Measurements from ENCODE around the gene CAMSAP2. TPM values are rescaled to one million over a fixed set of nuclear protein-coding genes. Genes with fewer than 3 reads are reported as not detected.

Gene CAMSAP2
- total and polyA plus RNA-seq, 10 of the 15 experiments (the other 5 are each of a cell fraction or from before 2014, with no cell fraction given), result 3.9 to 19.8 (median 8.0) TPM

- TF ChIP-seq JUND (IDR thresholded peaks at IDR 0.05; ENCODE audit: low read depth, low read length), result peak; percentile 95
- peak; percentile 88; the same call in 1 of the 2 replicates for TF ChIP-seq STAT1 (conservative IDR thresholded peaks at IDR 0.05)
- peak; percentile 96 for TF ChIP-seq CHD1 (IDR thresholded peaks at IDR 0.05; ENCODE audit: low read depth, low read length)
- no peak for TF ChIP-seq SP1 (IDR thresholded peaks at IDR 0.05; ENCODE audit: low read depth, low read length)
- TF ChIP-seq SKIL (IDR thresholded peaks at IDR 0.05; ENCODE audit: low read depth, poor library complexity, severe bottlenecking), result peak; percentile 24
- TF ChIP-seq ZBTB11 (CRISPR knock-in tag; IDR thresholded peaks at IDR 0.05), result no peak
- no peak for TF ChIP-seq BCL11A (IDR thresholded peaks at IDR 0.05; ENCODE audit: low read depth, low read length)
- peak; percentile 63; the same call in 1 of the 2 replicates for TF ChIP-seq NR2F1 (conservative IDR thresholded peaks at IDR 0.05)
- TF ChIP-seq ASH2L (IDR thresholded peaks at IDR 0.05; ENCODE audit: borderline replicate concordance, low read depth), result no peak
- no peak for TF ChIP-seq ZBTB4 (CRISPR knock-in tag; IDR thresholded peaks at IDR 0.05)
- TF ChIP-seq BHLHE40 (IDR thresholded peaks at IDR 0.05; ENCODE audit: borderline replicate concordance in 1 of 2, low read depth in 2 of 2, low read length in 1 of 2), result peak; percentile 91 to 96
- peak; percentile 98 for TF ChIP-seq RELB (IDR thresholded peaks at IDR 0.05; ENCODE audit: low read depth)
- TF ChIP-seq NR2C2 (IDR thresholded peaks at IDR 0.05; ENCODE audit: borderline replicate concordance, control insufficient read depth, insufficient read length, low read depth), result no peak
- TF ChIP-seq E2F8 (IDR thresholded peaks at IDR 0.05; ENCODE audit: low read depth, partially characterized antibody), result no peak
These were observed 152.4 kb downstream of the CAMSAP2 start (continued) for GRCh38 chr1:200890818-200891773.

All from GM12878 (cell line).